Fibroblast of lung (primary cell): ENCODE data around the gene LPIN2. TPM values are rescaled to one million over a fixed set of nuclear protein-coding genes. Genes with fewer than 3 reads are reported as not detected.

ENCODE experiments used
- DNase-seq, 2 donors: peaks; one replicate each; pipeline versions ENCODE4 v3.0.0 to v3.0.0-alpha.2; 2010; ENCODE audit warnings: low read depth in 2 of 2
- H2AFZ ChIP-seq: 2 replicates; pipeline ENCODE4 v1.5.1; 2012; ENCODE audit warnings: low read length, control low read depth, inconsistent platforms
- H3K27ac ChIP-seq: 2 replicates; pipeline ENCODE4 v1.5.1; 2011; ENCODE audit warnings: low read length, control low read depth; ENCODE audit not compliant: insufficient read depth
- H3K27me3 ChIP-seq: 2 replicates; pipeline ENCODE4 v1.5.1; 2011; ENCODE audit warnings: mild to moderate bottlenecking, low read length; ENCODE audit not compliant: control insufficient read depth, insufficient read depth
- H3K36me3 ChIP-seq: 2 replicates; pipeline ENCODE4 v1.5.1; 2011; ENCODE audit warnings: low read length; ENCODE audit not compliant: control insufficient read depth, insufficient read depth
- H3K4me1 ChIP-seq: 2 replicates; pipeline ENCODE4 v1.5.1; 2011; ENCODE audit warnings: low read length; ENCODE audit not compliant: control insufficient read depth, insufficient read depth; ENCODE audit errors: extremely low read depth
- H3K4me2 ChIP-seq: 2 replicates; pipeline ENCODE4 v1.5.1; 2011; ENCODE audit warnings: low read length, control low read depth; ENCODE audit not compliant: insufficient read depth; ENCODE audit errors: extremely low read depth
- H3K4me3 ChIP-seq, 4 experiments: fragments of 200-600 bp in 1 of 4; sonication (generic) in 1 of 4; replicated peaks in 1 of 4; 2 replicates each; pipeline ENCODE4 v1.5.1; 2011 to 2016; ENCODE audit warnings: low read length in 4 of 4, low read depth in 3 of 4, mild to moderate bottlenecking in 3 of 4, control low read depth in 2 of 4, inconsistent platforms in 1 of 4, mixed read lengths in 1 of 4; ENCODE audit not compliant: insufficient read depth in 1 of 4; ENCODE audit errors: control extremely low read depth in 1 of 4
- H3K79me2 ChIP-seq: 2 replicates; pipeline ENCODE4 v1.5.1; 2012; ENCODE audit warnings: mild to moderate bottlenecking, low read length, inconsistent platforms; ENCODE audit not compliant: control insufficient read depth, insufficient read depth
- H3K9ac ChIP-seq: 2 replicates; pipeline ENCODE4 v1.5.1; 2011; ENCODE audit warnings: mild to moderate bottlenecking, low read length, control low read depth; ENCODE audit not compliant: insufficient read depth
- H3K9me3 ChIP-seq: 2 replicates; pipeline ENCODE4 v1.5.1; 2012; ENCODE audit warnings: low read depth, low read length; ENCODE audit not compliant: control insufficient read depth, insufficient read depth
- H4K20me1 ChIP-seq: 2 replicates; pipeline ENCODE4 v1.5.1; 2011; ENCODE audit warnings: low read length; ENCODE audit not compliant: control insufficient read depth, insufficient read depth; ENCODE audit errors: extremely low read depth
- EZH2 ChIP-seq: IDR thresholded peaks from 2 replicates; pipeline ENCODE4 v1.5.1; 2012; ENCODE audit warnings: low read length, control low read depth, mild to moderate bottlenecking; ENCODE audit errors: missing control alignments
- polyA plus RNA-seq, 2 donors: library from polyadenylated mRNA; depleted of rRNA in 1 of 2; stranded (reverse) in 1 of 2; unstranded in 1 of 2; fragments of >200 nt; gene quantifications; 2 replicates each; pipeline ENCODE4 v1.2.1, GENCODE V29; 2011 to 2012; ENCODE audit warnings: missing spikeins in 1 of 2
- total RNA-seq: library from RNA; depleted of rRNA; stranded (reverse); fragments of >200 nt; gene quantifications from 2 replicates; pipeline ENCODE4 v1.2.1, GENCODE V29; 2014
- TF ChIP-seq, protein P1 (sequence below), 2 donors: IDR thresholded peaks in 1 of 2; conservative IDR thresholded peaks in 1 of 2; 1 replicate in 1 of 2; 2 replicates in 1 of 2; pipeline ENCODE4 v1.5.1; 2011 to 2012; ENCODE audit warnings: low read length in 2 of 2, control low read depth in 1 of 2, inconsistent platforms in 1 of 2, low read depth in 1 of 2, mild to moderate bottlenecking in 1 of 2

Gene LPIN2
- total and polyA plus RNA-seq, 2 donors (not counting 1 experiment from before 2014, with no cell fraction given), result 51.0 to 58.1 TPM

DNA sequence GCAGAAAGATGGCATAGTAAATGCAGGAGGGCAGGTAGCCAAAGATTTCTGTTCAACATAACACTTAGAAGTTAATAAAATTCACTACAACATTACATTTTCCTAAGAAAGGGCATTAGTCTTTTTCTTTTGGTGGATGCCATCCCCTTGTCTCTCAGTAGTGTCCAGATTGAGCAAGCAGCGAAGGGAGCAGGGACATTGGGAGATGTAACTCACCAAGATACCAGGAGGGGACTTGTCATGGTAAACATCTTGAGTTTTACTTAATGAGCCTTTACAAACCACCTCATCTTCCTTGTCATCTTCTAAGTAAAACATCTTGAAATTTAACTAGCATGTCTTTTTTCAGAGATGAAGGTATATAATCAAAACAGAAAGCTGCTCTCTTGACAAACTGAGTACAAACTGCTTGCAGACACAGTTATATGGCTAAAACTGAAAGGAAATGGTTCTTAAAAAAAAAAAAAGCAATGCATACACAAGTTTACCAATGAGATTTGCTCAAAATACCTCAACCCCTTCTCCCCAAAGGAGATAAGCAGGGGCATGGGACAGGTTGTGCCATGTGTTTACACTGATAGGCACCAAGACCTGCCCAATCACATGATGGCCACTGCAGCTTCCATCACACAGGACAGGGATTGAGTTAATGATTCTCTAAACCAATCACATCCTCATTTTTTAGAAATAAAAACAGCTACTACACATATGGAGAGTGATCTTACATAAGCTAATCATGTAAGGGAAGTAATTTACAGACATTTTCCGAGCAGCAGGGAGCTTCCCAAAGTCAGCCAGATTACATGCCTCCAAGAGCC, 30.3 kb downstream of the LPIN2 start:
- Histone ChIP-seq H3K4me2 (peak overlapping the region; percentile 49), H3K9ac (no peak overlapping the region), H3K27me3 (no peaks in the 10 kb centered on the region), H2AFZ (no peak overlapping the region), H3K27ac (peak overlapping the region; percentile 79), H3K9me3 (no peaks in the 10 kb centered on the region), H3K36me3 (no peaks in the 10 kb centered on the region), H3K4me3 (peak overlapping the region in 2 of 4 experiments; percentile 1 to 6), H3K79me2 (peaks cover 77% of the 10 kb centered on the region), H3K4me1 (peaks cover 50% of the 10 kb centered on the region), H4K20me1 (no peaks in the 10 kb centered on the region)
- no peak for TF ChIP-seq EZH2
- TF ChIP-seq, protein P1, sequence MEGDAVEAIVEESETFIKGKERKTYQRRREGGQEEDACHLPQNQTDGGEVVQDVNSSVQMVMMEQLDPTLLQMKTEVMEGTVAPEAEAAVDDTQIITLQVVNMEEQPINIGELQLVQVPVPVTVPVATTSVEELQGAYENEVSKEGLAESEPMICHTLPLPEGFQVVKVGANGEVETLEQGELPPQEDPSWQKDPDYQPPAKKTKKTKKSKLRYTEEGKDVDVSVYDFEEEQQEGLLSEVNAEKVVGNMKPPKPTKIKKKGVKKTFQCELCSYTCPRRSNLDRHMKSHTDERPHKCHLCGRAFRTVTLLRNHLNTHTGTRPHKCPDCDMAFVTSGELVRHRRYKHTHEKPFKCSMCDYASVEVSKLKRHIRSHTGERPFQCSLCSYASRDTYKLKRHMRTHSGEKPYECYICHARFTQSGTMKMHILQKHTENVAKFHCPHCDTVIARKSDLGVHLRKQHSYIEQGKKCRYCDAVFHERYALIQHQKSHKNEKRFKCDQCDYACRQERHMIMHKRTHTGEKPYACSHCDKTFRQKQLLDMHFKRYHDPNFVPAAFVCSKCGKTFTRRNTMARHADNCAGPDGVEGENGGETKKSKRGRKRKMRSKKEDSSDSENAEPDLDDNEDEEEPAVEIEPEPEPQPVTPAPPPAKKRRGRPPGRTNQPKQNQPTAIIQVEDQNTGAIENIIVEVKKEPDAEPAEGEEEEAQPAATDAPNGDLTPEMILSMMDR (conservative IDR thresholded peaks at IDR 0.05 in 1 of 2, IDR thresholded peaks at IDR 0.05 in 1 of 2; ENCODE audit: low read depth in 1 of 2, low read length in 2 of 2), result no peak
- DNase-seq, result no peak

DNA sequence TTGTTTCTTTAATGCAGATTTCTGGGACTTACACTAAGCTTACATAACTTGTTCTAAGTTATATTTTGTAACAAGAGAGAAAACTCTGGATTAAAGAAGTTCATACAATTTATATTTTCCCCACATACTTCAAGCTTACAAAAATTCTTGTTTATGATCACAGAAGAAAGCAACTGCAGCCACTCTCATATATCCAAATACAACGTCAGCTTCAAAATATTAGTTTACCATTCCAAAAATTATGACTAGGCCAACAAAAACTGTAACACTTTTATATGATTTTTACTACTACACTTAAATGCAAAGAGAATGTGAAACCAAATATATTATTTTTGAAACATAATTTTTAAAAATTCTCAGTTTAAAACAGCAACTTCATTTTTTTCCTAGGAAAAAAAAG, 30.9 kb downstream of the LPIN2 start:
- Histone ChIP-seq H4K20me1 (no peaks in the 10 kb centered on the region), H3K79me2 (peaks cover 79% of the 10 kb centered on the region), H3K27me3 (no peaks in the 10 kb centered on the region), H3K4me1 (peaks cover 46% of the 10 kb centered on the region), H3K27ac (peak overlapping the region; percentile 79), H3K9ac (no peak overlapping the region), H3K4me2 (peak overlapping the region; percentile 61), H3K9me3 (no peaks in the 10 kb centered on the region), H2AFZ (no peak overlapping the region), H3K36me3 (no peaks in the 10 kb centered on the region), H3K4me3 (peak overlapping the region in 1 of 4 experiments; percentile 22)
- TF ChIP-seq EZH2, result no peak
- TF ChIP-seq, protein P1 (conservative IDR thresholded peaks at IDR 0.05 in 1 of 2, IDR thresholded peaks at IDR 0.05 in 1 of 2; ENCODE audit: low read depth in 1 of 2, low read length in 2 of 2), result no peak
- DNase-seq, result no peak

DNA sequence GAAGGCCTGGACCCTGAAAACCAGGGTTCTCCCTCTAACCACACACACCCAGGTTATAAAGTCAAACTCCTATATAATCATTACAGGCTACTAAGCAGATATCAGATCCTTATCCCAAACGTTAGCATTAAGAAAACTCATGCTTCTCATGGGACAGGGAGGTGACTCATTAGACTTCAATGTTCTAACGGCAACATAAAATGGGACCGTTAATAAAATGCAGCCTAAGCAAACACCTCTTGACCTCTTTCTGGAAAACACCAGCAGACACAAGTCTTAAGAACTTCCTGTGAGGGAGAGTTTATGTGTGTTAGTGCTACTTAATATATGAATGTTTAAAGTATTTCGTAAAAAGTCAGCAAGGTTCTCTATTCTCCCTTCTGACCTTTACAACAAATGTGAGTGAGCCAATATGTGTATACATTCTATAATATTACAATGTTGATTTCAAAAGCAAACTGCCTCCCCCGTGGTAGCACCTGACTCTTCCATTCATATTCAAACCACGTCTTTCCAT, 31.7 kb downstream of the LPIN2 start:
- Histone ChIP-seq H3K4me2 (peak overlapping the region; percentile 61), H3K36me3 (no peaks in the 10 kb centered on the region), H3K9me3 (no peaks in the 10 kb centered on the region), H4K20me1 (no peaks in the 10 kb centered on the region), H3K27me3 (no peaks in the 10 kb centered on the region), H3K4me3 (peak overlapping the region in 3 of 4 experiments; percentile 3 to 29 (median 12)), H3K9ac (no peak overlapping the region), H3K27ac (peak overlapping the region; percentile 79), H2AFZ (no peak overlapping the region), H3K79me2 (peaks cover 80% of the 10 kb centered on the region), H3K4me1 (peaks cover 41% of the 10 kb centered on the region)
- DNase-seq, result peak; percentile 89 to 96
- no peak for TF ChIP-seq EZH2
- TF ChIP-seq, protein P1 (conservative IDR thresholded peaks at IDR 0.05 in 1 of 2, IDR thresholded peaks at IDR 0.05 in 1 of 2; ENCODE audit: low read depth in 1 of 2, low read length in 2 of 2), result no peak
